ENCODE measurements around the gene TSPAN18. TPM values are rescaled to one million over a fixed set of nuclear protein-coding genes. Genes with fewer than 3 reads are reported as not detected.

Gene TSPAN18
- total RNA-seq, 6 donors from 2014 or later: 8.2 to 48.6 (median 17.5) TPM

DNA sequence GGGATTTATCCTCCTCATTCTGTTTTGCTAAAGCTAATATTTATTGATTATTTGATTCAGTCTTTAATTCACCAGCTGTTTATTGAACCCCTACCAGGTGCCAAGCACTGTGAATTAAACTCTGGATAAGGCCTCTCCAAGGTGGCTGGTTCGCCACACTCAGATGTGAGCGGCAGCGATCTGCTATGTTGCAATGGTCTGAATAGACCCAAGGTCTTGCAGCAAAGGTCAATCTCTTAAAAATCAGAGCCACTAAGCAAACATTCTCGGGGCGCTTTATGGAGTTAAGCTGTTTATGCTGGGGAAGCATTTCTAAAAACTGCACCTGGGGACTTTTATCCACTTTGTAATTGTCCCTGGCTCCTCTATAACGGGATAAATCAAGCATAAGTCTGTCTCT is 10.5 kb upstream of the TSPAN18 start:
- TF ChIP-seq POLR2A (IDR thresholded peaks at IDR 0.05) (no peak), CTCF (IDR thresholded peaks at IDR 0.05) (no peak), POLR2AphosphoS5 (IDR thresholded peaks at IDR 0.05) (no peak), EP300 (IDR thresholded peaks at IDR 0.05) (no peak)
- 58 to 83% methylated on average over 6 of the region's 6 CpGs for WGBS, 2 donors
- ATAC-seq (ENCODE audit: low FRiP score in 2 of 2) (no peak), DNase-seq (no peak)
- Histone ChIP-seq H3K27me3 (no peaks in the 10 kb centered on the region), H3K9me3 (no peaks in the 10 kb centered on the region), H3K27ac (no peak overlapping the region), H3K4me1 (no peaks in the 10 kb centered on the region), H3K4me3 (no peak overlapping the region), H3K36me3 (no peaks in the 10 kb centered on the region)

DNA sequence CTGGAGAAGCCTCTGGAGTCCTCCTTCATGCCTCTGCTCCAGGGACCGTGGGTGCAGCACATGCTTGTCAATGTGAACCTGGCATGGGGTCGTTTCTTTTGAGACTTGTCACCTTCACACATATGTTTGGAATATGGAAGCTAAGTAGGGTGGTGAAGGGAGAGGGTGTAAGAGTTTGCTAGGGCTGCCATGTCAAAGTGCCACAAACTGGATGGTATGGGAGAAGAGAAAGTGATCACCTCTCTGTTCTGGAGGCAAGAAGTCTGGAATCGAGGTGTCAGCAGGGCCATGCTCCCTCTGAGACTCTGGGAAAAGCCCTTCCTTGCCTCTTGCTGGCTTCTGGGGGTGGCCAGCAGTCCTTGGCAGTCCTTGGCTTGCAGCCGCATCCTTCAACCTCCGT is 8.7 kb upstream of the TSPAN18 start:
- no peak for DNase-seq
- Histone ChIP-seq H3K27me3 (no peaks in the 10 kb centered on the region), H3K4me3 (no peak overlapping the region), H3K9me3 (no peaks in the 10 kb centered on the region), H3K27ac (no peak overlapping the region), H3K36me3 (no peaks in the 10 kb centered on the region), H3K4me1 (no peaks in the 10 kb centered on the region)
- TF ChIP-seq CTCF (IDR thresholded peaks at IDR 0.05): no peak
- 87 to 88% methylated on average over 5 of the region's 5 CpGs for WGBS, 2 donors
- ATAC-seq (ENCODE audit: low FRiP score in 2 of 2): no peak

DNA sequence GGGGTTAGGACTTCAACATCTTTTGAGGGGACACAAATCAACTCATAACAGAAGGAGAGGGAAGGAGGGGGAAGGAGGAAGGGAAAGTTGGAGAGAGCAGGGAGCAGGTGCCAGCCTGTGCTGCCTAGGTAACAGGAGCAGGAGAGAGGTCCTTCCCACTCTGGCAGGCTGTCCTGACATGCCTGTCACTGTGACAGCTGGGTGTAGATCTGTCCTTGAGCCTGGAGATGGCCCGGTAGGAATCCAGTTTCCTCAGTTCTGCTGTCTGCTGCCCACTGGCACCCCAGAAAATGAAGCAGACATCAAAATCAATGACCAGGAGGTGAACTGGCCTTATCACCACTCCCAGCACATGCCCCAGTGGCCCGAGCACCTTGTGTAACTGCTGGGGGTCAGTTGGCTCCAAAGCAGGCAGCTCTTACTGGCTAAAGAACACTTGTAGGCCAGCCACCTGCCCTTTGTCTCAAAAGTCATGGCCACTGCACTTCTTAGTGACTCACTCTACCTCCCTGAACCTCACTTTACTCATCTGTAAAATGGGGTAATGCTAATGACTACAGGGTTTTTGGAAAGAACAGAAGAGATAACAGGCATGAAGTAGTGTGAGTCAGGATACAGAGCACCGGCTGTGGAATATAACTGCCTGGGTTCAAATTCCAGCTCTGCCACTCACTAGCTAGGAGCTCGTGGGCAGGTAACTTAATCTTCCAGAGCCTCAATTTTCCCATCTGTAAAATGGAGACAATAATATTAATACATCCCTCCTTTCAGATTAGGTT is 8.0 kb upstream of the TSPAN18 start:
- DNase-seq (no peak), ATAC-seq (ENCODE audit: low FRiP score in 2 of 2) (no peak)
- Histone ChIP-seq H3K9me3 (no peaks in the 10 kb centered on the region), H3K27me3 (no peaks in the 10 kb centered on the region), H3K36me3 (no peaks in the 10 kb centered on the region), H3K4me3 (no peak overlapping the region), H3K4me1 (no peaks in the 10 kb centered on the region), H3K27ac (no peak overlapping the region)
- WGBS, 2 donors: 81% methylated on average over 3 of the region's 4 CpGs
- TF ChIP-seq CTCF (IDR thresholded peaks at IDR 0.05): no peak
- no peak for TF ChIP-seq POLR2A (IDR thresholded peaks at IDR 0.05)
- no peak for TF ChIP-seq EP300 (IDR thresholded peaks at IDR 0.05)
- TF ChIP-seq POLR2AphosphoS5 (IDR thresholded peaks at IDR 0.05): no peak

- Histone ChIP-seq H3K9me3 (no peaks in the 10 kb centered on the region), H3K4me3 (no peak overlapping the region), H3K4me1 (peaks cover 20 to 36% (median 32%) of the 10 kb centered on the region in 4 donors), H3K27ac (peak overlapping the region; percentile 9 to 80 (median 48)), H3K27me3 (peaks cover 0 to 26% (median 6%) of the 10 kb centered on the region in 4 donors), H3K36me3 (no peaks in the 10 kb centered on the region)
- TF ChIP-seq EP300 (IDR thresholded peaks at IDR 0.05) (no peak), POLR2AphosphoS5 (IDR thresholded peaks at IDR 0.05) (peak in 1 of 2 donors; percentile 16)
- WGBS, 2 donors: 43 to 56% methylated on average over 12 of the region's 12 CpGs
- ATAC-seq (ENCODE audit: low FRiP score in 2 of 2) (no peak), DNase-seq (no peak)
Observed at GRCh38 chr11:44725016-44725685, 1.6 kb upstream of the TSPAN18 start.

DNA sequence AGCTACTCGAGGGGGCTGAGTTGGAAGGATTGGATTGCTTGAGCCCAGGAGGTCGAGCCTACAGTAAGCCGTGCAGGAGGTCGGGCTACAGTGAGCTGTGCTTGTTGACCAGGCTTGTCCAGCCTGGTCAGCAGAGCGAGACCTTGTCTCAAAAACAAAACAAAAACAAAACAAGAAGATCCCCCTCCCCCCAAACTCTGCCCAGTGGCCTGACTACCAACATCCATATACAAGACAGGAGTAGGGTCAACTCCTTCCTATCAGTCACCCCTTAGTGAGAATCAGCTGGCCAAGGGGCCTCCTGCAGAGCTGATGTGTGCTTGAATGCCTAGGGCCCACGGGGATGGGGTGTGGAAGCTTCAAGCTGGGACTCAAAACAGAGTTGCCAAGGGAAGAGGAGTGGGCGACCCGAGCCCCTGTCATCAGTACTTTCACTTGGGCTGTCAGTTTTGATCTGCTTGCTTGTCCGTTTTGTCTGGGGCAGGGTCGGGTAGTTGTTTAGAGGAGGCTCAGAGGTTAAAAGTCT is 942 bp upstream of the TSPAN18 start:
- peak overlapping the region in 3 of 4 donors; percentile 9 to 80 (median 75) for H3K27ac ChIP-seq

More for the DNA sequence above, 942 bp upstream of the TSPAN18 start:
- H3K9me3 ChIP-seq: no peaks in the 10 kb centered on the region
- ATAC-seq (ENCODE audit: low FRiP score in 2 of 2) (no peak), DNase-seq (no peak)
- H3K4me1 ChIP-seq: peaks cover 22 to 38% (median 32%) of the 10 kb centered on the region in 4 donors
- WGBS, 2 donors: 63 to 70% methylated on average over 10 of the region's 10 CpGs
- no peak for TF ChIP-seq POLR2AphosphoS5 (IDR thresholded peaks at IDR 0.05)
- TF ChIP-seq CTCF (IDR thresholded peaks at IDR 0.05): no peak
- no peak for TF ChIP-seq EP300 (IDR thresholded peaks at IDR 0.05)
- no peak for TF ChIP-seq POLR2A (IDR thresholded peaks at IDR 0.05)
- no peak overlapping the region for H3K4me3 ChIP-seq
- H3K36me3 ChIP-seq: no peaks in the 10 kb centered on the region
- H3K27me3 ChIP-seq: peaks cover 0 to 27% (median 6%) of the 10 kb centered on the region in 4 donors
